Stomach (tissue), 4 donors: Measurements from ENCODE around the gene TMEM132D.

Source experiments
- CTCF ChIP-seq, 7 experiments: fragments of 450-650 bp in 4 of 7; fragments of 200-600 bp in 3 of 7; sonication (generic) in 3 of 7; IDR thresholded peaks; one replicate each; pipeline ENCODE4 v1.5.1; 2016 to 2019; ENCODE audit warnings: antibody characterized with exemption in 7 of 7, control low read depth in 2 of 7, mild to moderate bottlenecking in 1 of 7
- POLR2AphosphoS5 ChIP-seq, 3 donors: sonication (generic); formaldehyde crosslinking; IDR thresholded peaks; one replicate each; pipeline ENCODE4 v1.6.1; 2016; ENCODE audit warnings: antibody characterized with exemption in 3 of 3

GRCh38 chr12:129559776-129560175 lies 344.0 kb downstream of the TMEM132D start:
- TF ChIP-seq POLR2AphosphoS5 (IDR thresholded peaks at IDR 0.05) (no peak), CTCF (IDR thresholded peaks at IDR 0.05) (no peak)
